Karpas-422 (cell line): ENCODE results near the gene CDH1. TPM values are rescaled to one million over a fixed set of nuclear protein-coding genes. Genes with fewer than 3 reads are reported as not detected.
A peak's percentile ranks its signal among the peaks of the same experiment; 100 is the strongest.

Source experiments
- DNase-seq: peaks from one replicate; pipeline ENCODE4 v3.0.0-alpha.2; 2015
- H2AFZ ChIP-seq: fragments of 200-600 bp; sonication (generic); 2 replicates; pipeline ENCODE4 v1.6.1; 2014; ENCODE audit warnings: antibody characterized with exemption, low read length, mixed read lengths
- H3K27ac ChIP-seq: fragments of 200-600 bp; sonication (generic); 2 replicates; pipeline ENCODE4 v1.5.1; 2014; ENCODE audit warnings: mild to moderate bottlenecking, low read length, moderate library complexity
- H3K27me3 ChIP-seq: fragments of 200-600 bp; sonication (generic); 2 replicates; pipeline ENCODE4 v1.6.1; 2014; ENCODE audit warnings: low read length, mixed read lengths
- H3K36me3 ChIP-seq: fragments of 200-600 bp; sonication (generic); 2 replicates; pipeline ENCODE4 v1.6.1; 2014; ENCODE audit warnings: low read length, mixed read lengths; ENCODE audit not compliant: insufficient read depth
- H3K4me1 ChIP-seq: fragments of 200-600 bp; sonication (generic); 2 replicates; pipeline ENCODE4 v1.6.1; 2014; ENCODE audit warnings: mild to moderate bottlenecking, low read length, mixed read lengths
- H3K4me2 ChIP-seq: fragments of 200-600 bp; sonication (generic); 2 replicates; pipeline ENCODE4 v1.6.1; 2014; ENCODE audit warnings: low read length, low read depth, mild to moderate bottlenecking; ENCODE audit not compliant: poor library complexity, severe bottlenecking
- H3K4me3 ChIP-seq: fragments of 200-600 bp; sonication (generic); 2 replicates; pipeline ENCODE4 v1.5.1; 2014; ENCODE audit warnings: mild to moderate bottlenecking, antibody characterized with exemption, low read length, mixed read lengths
- H3K79me2 ChIP-seq: fragments of 200-600 bp; sonication (generic); 2 replicates; pipeline ENCODE4 v1.6.1; 2014; ENCODE audit warnings: mild to moderate bottlenecking, low read length, mixed read lengths
- H3K9ac ChIP-seq: fragments of 200-600 bp; sonication (generic); 2 replicates; pipeline ENCODE4 v1.6.0; 2014; ENCODE audit warnings: low read length
- H3K9me2 ChIP-seq: fragments of 200-600 bp; sonication (generic), shearing (Covaris generic); replicated peaks from 2 replicates; pipeline ENCODE4 v1.6.0; 2014; ENCODE audit warnings: mild to moderate bottlenecking, low read length, moderate library complexity; ENCODE audit not compliant: insufficient read depth
- H3K9me3 ChIP-seq: fragments of 300-700, 200-600 bp; sonication (generic); 2 replicates; pipeline ENCODE4 v1.6.1; 2014; ENCODE audit warnings: low read length, mixed read lengths
- H4K20me1 ChIP-seq: fragments of 200-600 bp; sonication (generic); 2 replicates; pipeline ENCODE4 v1.6.1; 2014; ENCODE audit warnings: mild to moderate bottlenecking, antibody characterized with exemption, low read length, low read depth; ENCODE audit not compliant: insufficient read depth
- total RNA-seq: library from RNA; depleted of rRNA; stranded (reverse); fragments of >200 nt; shearing (Covaris generic); gene quantifications from 2 replicates; pipeline ENCODE4 v1.2.3, GENCODE V29; 2014; ENCODE audit warnings: low replicate concordance

The CDH1 gene
- total RNA-seq, 1 experiment from 2014 or later: not detected

GRCh38 chr16:68772871-68773270 lies 35.8 kb downstream of the CDH1 start:
- no peaks in the 10 kb centered on the region for H4K20me1 ChIP-seq

DNA sequence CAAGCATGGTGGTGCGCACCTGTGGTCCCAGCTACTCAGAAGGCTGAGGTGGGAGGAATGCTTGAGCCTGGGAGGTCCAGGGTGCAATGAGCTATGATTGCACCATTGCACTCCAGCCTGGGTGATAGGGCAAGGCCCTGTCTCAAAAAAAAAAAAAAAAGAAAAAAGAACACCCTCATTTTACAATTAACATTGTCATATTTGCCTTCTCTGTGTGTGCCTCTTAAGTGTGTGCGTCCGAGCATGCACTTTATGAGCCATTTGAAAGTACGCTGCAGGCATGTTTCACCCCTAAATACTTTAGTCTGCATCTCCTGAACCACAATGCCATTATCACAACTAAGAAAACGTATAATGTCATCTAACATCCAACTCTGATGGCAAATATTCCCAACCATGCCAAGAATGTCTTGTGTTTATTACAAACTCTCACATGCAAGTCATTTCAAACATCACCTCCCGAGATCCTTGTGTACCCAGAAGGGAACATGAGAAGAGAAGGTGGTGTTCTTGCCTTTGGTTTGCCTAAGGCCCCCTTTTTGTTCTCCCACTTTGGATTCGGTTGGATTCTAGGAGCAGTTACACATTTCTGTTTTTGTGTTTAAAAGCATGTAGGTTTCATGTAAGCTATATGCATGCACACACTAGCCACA lies 38.0 kb downstream of the CDH1 start:
- no peak overlapping the region for H2AFZ ChIP-seq
- no peak overlapping the region for H3K4me3 ChIP-seq
- no peaks in the 10 kb centered on the region for H4K20me1 ChIP-seq
- no peaks in the 10 kb centered on the region for H3K27me3 ChIP-seq
- DNase-seq: peak; percentile 34
- H3K4me1 ChIP-seq: no peaks in the 10 kb centered on the region
- H3K9ac ChIP-seq: no peak overlapping the region
- H3K9me2 ChIP-seq: no peaks in the 10 kb centered on the region
- H3K9me3 ChIP-seq: no peaks in the 10 kb centered on the region
- H3K4me2 ChIP-seq: no peak overlapping the region
- H3K36me3 ChIP-seq: no peaks in the 10 kb centered on the region
- no peak overlapping the region for H3K27ac ChIP-seq
- H3K79me2 ChIP-seq: no peaks in the 10 kb centered on the region

More at GRCh38 chr16:68772871-68773270, 35.8 kb downstream of the CDH1 start:
- no peaks in the 10 kb centered on the region for H3K79me2 ChIP-seq
- DNase-seq: no peak
- H3K4me1 ChIP-seq: no peaks in the 10 kb centered on the region
- no peak overlapping the region for H3K9ac ChIP-seq
- H3K4me2 ChIP-seq: no peak overlapping the region
- H2AFZ ChIP-seq: no peak overlapping the region
- H3K36me3 ChIP-seq: no peaks in the 10 kb centered on the region
- no peak overlapping the region for H3K4me3 ChIP-seq
- H3K27ac ChIP-seq: no peak overlapping the region
- no peaks in the 10 kb centered on the region for H3K27me3 ChIP-seq
- no peaks in the 10 kb centered on the region for H3K9me3 ChIP-seq
- H3K9me2 ChIP-seq: no peaks in the 10 kb centered on the region

- Histone ChIP-seq H2AFZ (no peak overlapping the region), H3K27ac (no peak overlapping the region)
These were observed 39.9 kb downstream of the CDH1 start for GRCh38 chr16:68776821-68777485.

GRCh38 chr16:68778551-68779231 lies 41.6 kb downstream of the CDH1 start:
- H4K20me1 ChIP-seq: no peaks in the 10 kb centered on the region
- H2AFZ ChIP-seq: no peak overlapping the region
- H3K27me3 ChIP-seq: no peaks in the 10 kb centered on the region
- no peak overlapping the region for H3K4me2 ChIP-seq
- no peaks in the 10 kb centered on the region for H3K79me2 ChIP-seq
- H3K36me3 ChIP-seq: no peaks in the 10 kb centered on the region
- no peak overlapping the region for H3K27ac ChIP-seq
- no peaks in the 10 kb centered on the region for H3K4me1 ChIP-seq
- H3K9me2 ChIP-seq: no peaks in the 10 kb centered on the region
- no peak for DNase-seq
- H3K9me3 ChIP-seq: no peaks in the 10 kb centered on the region
- H3K4me3 ChIP-seq: no peak overlapping the region
- no peak overlapping the region for H3K9ac ChIP-seq

More at GRCh38 chr16:68776821-68777485, 39.9 kb downstream of the CDH1 start:
- H3K9ac ChIP-seq: no peak overlapping the region
- H3K79me2 ChIP-seq: no peaks in the 10 kb centered on the region
- no peaks in the 10 kb centered on the region for H3K27me3 ChIP-seq
- no peaks in the 10 kb centered on the region for H3K36me3 ChIP-seq
- no peaks in the 10 kb centered on the region for H4K20me1 ChIP-seq
- no peak overlapping the region for H3K4me3 ChIP-seq
- no peak overlapping the region for H3K4me2 ChIP-seq
- H3K4me1 ChIP-seq: no peaks in the 10 kb centered on the region
- H3K9me2 ChIP-seq: no peaks in the 10 kb centered on the region
- peak; percentile 31 for DNase-seq
- no peaks in the 10 kb centered on the region for H3K9me3 ChIP-seq

DNA sequence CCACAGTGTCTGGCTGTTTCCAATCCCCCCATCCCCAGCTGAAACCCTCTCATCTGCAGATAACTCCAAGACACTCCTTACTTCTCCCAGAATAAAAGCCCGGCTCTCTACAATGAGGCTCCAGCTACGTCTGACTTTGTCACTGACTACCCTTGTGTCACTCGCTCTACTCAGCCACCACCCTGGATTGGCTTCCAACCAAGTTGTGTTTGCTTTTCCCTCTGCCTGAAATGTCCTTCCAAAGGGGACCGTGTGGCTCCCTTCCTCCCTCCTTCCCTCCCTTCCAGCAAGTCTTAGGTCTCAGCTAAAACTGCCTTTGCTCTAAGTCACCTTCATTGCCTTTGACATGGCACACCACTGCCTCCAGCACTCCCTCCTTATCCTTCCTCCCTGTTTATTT lies 42.8 kb downstream of the CDH1 start:
- no peaks in the 10 kb centered on the region for H3K9me2 ChIP-seq
- no peak overlapping the region for H2AFZ ChIP-seq
- no peak for DNase-seq
- H3K36me3 ChIP-seq: no peaks in the 10 kb centered on the region
- no peaks in the 10 kb centered on the region for H3K79me2 ChIP-seq
- H3K4me1 ChIP-seq: no peaks in the 10 kb centered on the region
- no peaks in the 10 kb centered on the region for H4K20me1 ChIP-seq
- no peak overlapping the region for H3K9ac ChIP-seq
- no peaks in the 10 kb centered on the region for H3K9me3 ChIP-seq
- no peak overlapping the region for H3K4me2 ChIP-seq
- H3K27ac ChIP-seq: no peak overlapping the region
- H3K4me3 ChIP-seq: no peak overlapping the region
- H3K27me3 ChIP-seq: no peaks in the 10 kb centered on the region

DNA sequence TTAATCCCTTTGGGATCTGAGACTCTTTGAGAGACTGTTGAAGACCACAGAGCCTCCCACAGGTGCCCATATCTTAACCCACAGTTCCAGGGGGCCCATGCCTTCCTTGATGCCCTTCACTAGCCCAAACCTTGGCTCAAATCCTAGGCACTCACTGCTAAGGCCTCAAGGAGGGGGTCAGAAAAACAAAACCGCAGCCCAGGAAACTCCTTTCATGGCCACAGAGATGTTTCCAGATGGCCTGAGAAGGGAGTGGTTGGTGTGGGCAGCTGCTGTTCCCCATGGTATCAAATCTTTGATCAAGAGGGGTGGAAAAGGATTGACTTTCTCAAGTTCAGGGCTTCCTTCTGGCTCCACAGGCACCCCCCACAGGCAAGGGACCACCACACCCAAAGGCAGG lies 44.7 kb downstream of the CDH1 start:
- no peak overlapping the region for H2AFZ ChIP-seq

GRCh38 chr16:68782198-68783174 lies 45.4 kb downstream of the CDH1 start:
- H2AFZ ChIP-seq: no peak overlapping the region
- no peak for DNase-seq
- no peak overlapping the region for H3K27ac ChIP-seq
- no peaks in the 10 kb centered on the region for H3K27me3 ChIP-seq
- H3K36me3 ChIP-seq: no peaks in the 10 kb centered on the region
- no peaks in the 10 kb centered on the region for H3K9me2 ChIP-seq
- H3K4me2 ChIP-seq: no peak overlapping the region
- no peaks in the 10 kb centered on the region for H3K4me1 ChIP-seq
- H3K9me3 ChIP-seq: no peaks in the 10 kb centered on the region
- no peak overlapping the region for H3K4me3 ChIP-seq
- no peak overlapping the region for H3K9ac ChIP-seq
- no peaks in the 10 kb centered on the region for H3K79me2 ChIP-seq
- no peaks in the 10 kb centered on the region for H4K20me1 ChIP-seq

More for the DNA sequence above, 44.7 kb downstream of the CDH1 start:
- no peaks in the 10 kb centered on the region for H4K20me1 ChIP-seq
- no peaks in the 10 kb centered on the region for H3K9me3 ChIP-seq
- no peaks in the 10 kb centered on the region for H3K4me1 ChIP-seq
- H3K4me3 ChIP-seq: no peak overlapping the region
- H3K9me2 ChIP-seq: no peaks in the 10 kb centered on the region
- H3K9ac ChIP-seq: no peak overlapping the region
- H3K36me3 ChIP-seq: no peaks in the 10 kb centered on the region
- H3K79me2 ChIP-seq: no peaks in the 10 kb centered on the region
- H3K4me2 ChIP-seq: no peak overlapping the region
- DNase-seq: no peak
- no peak overlapping the region for H3K27ac ChIP-seq
- no peaks in the 10 kb centered on the region for H3K27me3 ChIP-seq
